GM23338 (cell line): Measurements from ENCODE around the gene SUMO4. TPM values are rescaled to one million over a fixed set of nuclear protein-coding genes. Genes with fewer than 3 reads are reported as not detected.

Experiments
- ATAC-seq: fragments of 200-7000 bp; cut with Tn5 transposase; 3 replicates; pipeline ENCODE4 v1.9.1; 2020
- DNase-seq: peaks from one replicate; pipeline ENCODE4 v3.0.0-alpha.2; 2015; ENCODE audit warnings: low spot score
- H2AFZ ChIP-seq: fragments of 200-600 bp; sonication (generic); 2 replicates; pipeline ENCODE4 v1.8.0; 2016; ENCODE audit warnings: antibody characterized with exemption, mild to moderate bottlenecking, moderate library complexity
- H3F3A ChIP-seq: fragments of 200-600 bp; sonication (generic); replicated peaks from 2 replicates; pipeline ENCODE4 v1.8.0; 2017; ENCODE audit warnings: antibody characterized with exemption, mixed run types, low read depth
- H3K27ac ChIP-seq: fragments of 200-600 bp; sonication (generic); 2 replicates; pipeline ENCODE4 v1.6.1; 2016; ENCODE audit warnings: low read depth
- H3K27me3 ChIP-seq: fragments of 200-600 bp; sonication (generic); 2 replicates; pipeline ENCODE4 v1.8.0; 2016; ENCODE audit warnings: mild to moderate bottlenecking, mixed run types, moderate library complexity; ENCODE audit not compliant: insufficient read depth
- H3K36me3 ChIP-seq: fragments of 200-600 bp; sonication (generic); 2 replicates; pipeline ENCODE4 v1.8.0; 2016; ENCODE audit warnings: mild to moderate bottlenecking; ENCODE audit not compliant: insufficient read depth
- H3K4me1 ChIP-seq: fragments of 200-600 bp; sonication (generic); 2 replicates; pipeline ENCODE4 v1.8.0; 2016; ENCODE audit warnings: mild to moderate bottlenecking, moderate library complexity; ENCODE audit not compliant: insufficient read depth
- H3K4me2 ChIP-seq: fragments of 200-600 bp; sonication (generic); 2 replicates; pipeline ENCODE4 v1.7.1; 2017; ENCODE audit warnings: mixed run types
- H3K4me3 ChIP-seq: fragments of 200-600 bp; sonication (generic); 2 replicates; pipeline ENCODE4 v1.6.1; 2016; ENCODE audit warnings: mixed run types
- H3K79me2 ChIP-seq: fragments of 200-600 bp; sonication (generic); replicated peaks from 2 replicates; pipeline ENCODE4 v1.8.0; 2017; ENCODE audit warnings: mild to moderate bottlenecking; ENCODE audit not compliant: insufficient read depth
- H3K9me2 ChIP-seq: fragments of 200-600 bp; sonication (generic); 2 replicates; pipeline ENCODE4 v1.8.0; 2017; ENCODE audit not compliant: insufficient read depth
- H4K20me1 ChIP-seq: fragments of 200-600 bp; sonication (generic); replicated peaks from 2 replicates; pipeline ENCODE4 v1.8.0; 2017; ENCODE audit warnings: mild to moderate bottlenecking; ENCODE audit not compliant: insufficient read depth
- H3K27ac Mint-ChIP-seq: 2 replicates; pipeline ENCODE4 v1.8.0; 2020; ENCODE audit warnings: inconsistent platforms, mild to moderate bottlenecking, moderate library complexity, mixed read lengths
- H3K27me3 Mint-ChIP-seq: 3 replicates; pipeline ENCODE4 v1.8.0; 2022; ENCODE audit warnings: low read depth, mild to moderate bottlenecking, moderate library complexity, mixed read lengths, inconsistent platforms; ENCODE audit not compliant: insufficient read depth, poor library complexity
- H3K36me3 Mint-ChIP-seq: 3 replicates; pipeline ENCODE4 v1.8.0; 2021; ENCODE audit warnings: low read depth, mild to moderate bottlenecking, inconsistent platforms, moderate library complexity, mixed read lengths
- H3K4me1 Mint-ChIP-seq: 3 replicates; pipeline ENCODE4 v1.8.0; 2020; ENCODE audit warnings: mild to moderate bottlenecking, inconsistent platforms, mixed read lengths
- H3K4me3 Mint-ChIP-seq: 3 replicates; pipeline ENCODE4 v1.8.0; 2021; ENCODE audit warnings: moderate library complexity, mild to moderate bottlenecking, inconsistent platforms, mixed read lengths
- H3K9me3 Mint-ChIP-seq: 3 replicates; pipeline ENCODE4 v1.8.0; 2020; ENCODE audit warnings: moderate library complexity, mild to moderate bottlenecking, inconsistent platforms, mixed read lengths
- CREB1 ChIP-seq: fragments of 250-450 bp; sonication (Bioruptor Pico); IDR thresholded peaks from 2 replicates; pipeline ENCODE4 v1.5.0; 2020; ENCODE audit warnings: low read depth, mild to moderate bottlenecking, moderate library complexity
- CTCF ChIP-seq, 2 experiments: fragments of 200-600 bp in 1 of 2; sonication (generic) in 1 of 2; conservative IDR thresholded peaks; 2 replicates each; pipeline versions ENCODE4 v1.5.1 to v1.6.1; 2016 to 2017; ENCODE audit warnings: antibody characterized with exemption in 2 of 2, low read depth in 2 of 2, mild to moderate bottlenecking in 2 of 2, moderate library complexity in 1 of 2
- EZH2 ChIP-seq: fragments of 200-600 bp; sonication (generic); IDR thresholded peaks from one replicate; pipeline ENCODE4 v1.8.0; 2017; ENCODE audit warnings: antibody characterized with exemption, mild to moderate bottlenecking, low read depth; ENCODE audit not compliant: unreplicated experiment
- EZH2phosphoT487 ChIP-seq: fragments of 200-600 bp; sonication (generic); IDR thresholded peaks from one replicate; pipeline ENCODE4 v1.8.1; 2018; ENCODE audit warnings: antibody characterized with exemption; ENCODE audit not compliant: unreplicated experiment
- JUNB ChIP-seq: IDR thresholded peaks from one replicate; pipeline ENCODE4 v1.6.1; 2016; ENCODE audit warnings: antibody characterized with exemption; ENCODE audit not compliant: unreplicated experiment
- NANOG ChIP-seq: IDR thresholded peaks from 2 replicates; pipeline ENCODE4 v1.6.1; 2016; ENCODE audit warnings: antibody characterized with exemption, borderline replicate concordance
- POLR2AphosphoS5 ChIP-seq: IDR thresholded peaks from 2 replicates; pipeline ENCODE4 v1.6.1; 2016; ENCODE audit warnings: antibody characterized with exemption, low read depth
- REST ChIP-seq: IDR thresholded peaks from one replicate; pipeline ENCODE4 v1.6.1; 2018; ENCODE audit warnings: antibody characterized with exemption; ENCODE audit not compliant: unreplicated experiment
- STAT1 ChIP-seq: IDR thresholded peaks from one replicate; pipeline ENCODE4 v1.6.1; 2016; ENCODE audit warnings: antibody characterized with exemption; ENCODE audit not compliant: unreplicated experiment
- ZNF114 ChIP-seq: fragments of 250-450 bp; sonication (Bioruptor Pico); IDR thresholded peaks from 2 replicates; pipeline ENCODE4 v1.5.0; 2020; ENCODE audit warnings: mild to moderate bottlenecking, moderate library complexity
- polyA plus RNA-seq: library from polyadenylated mRNA; unstranded; fragments of >200 nt; fragmentation: Nextera tagmentation; extraction: Ambion mirVana; gene quantifications from 2 replicates; pipeline ENCODE4 v1.2.1, GENCODE V29; 2016
- total RNA-seq: library from RNA; depleted of rRNA; stranded (reverse); fragments of >200 nt; shearing (Covaris generic); gene quantifications from 2 replicates; pipeline ENCODE4 v1.2.3, GENCODE V29; 2014
- TF ChIP-seq, protein P1 (sequence below): IDR thresholded peaks from 2 replicates; pipeline ENCODE4 v1.6.1; 2016; ENCODE audit warnings: antibody characterized with exemption
- TF ChIP-seq, protein P2 (sequence below): fragments of 250-450 bp; sonication (Bioruptor Pico); IDR thresholded peaks from 2 replicates; pipeline ENCODE4 v1.5.0; 2020; ENCODE audit warnings: mild to moderate bottlenecking, moderate library complexity

The SUMO4 gene
- total and polyA plus RNA-seq, 2 experiments from 2014 or later = 1.9 to 2.1 TPM

GRCh38 chr6:149356081-149356750 lies 43.8 kb upstream of the SUMO4 start:
- Histone ChIP-seq H3K27ac (peak overlapping the region; percentile 14; the same call in 1 of the 2 replicates), H3K36me3 (no peaks in the 10 kb centered on the region), H3K4me3 (no peak overlapping the region), H3K9me2 (no peaks in the 10 kb centered on the region), H3K4me2 (no peak overlapping the region), H3K4me1 (peaks cover 21% of the 10 kb centered on the region), H3K27me3 (no peaks in the 10 kb centered on the region), H2AFZ (no peak overlapping the region), H3F3A (no peaks in the 10 kb centered on the region), H4K20me1 (peaks cover 24% of the 10 kb centered on the region), H3K79me2 (peaks cover 100% of the 10 kb centered on the region)
- Mint-ChIP-seq H3K4me3 (no peak overlapping the region), H3K27me3 (no peaks in the 10 kb centered on the region), H3K4me1 (peaks cover 20% of the 10 kb centered on the region), H3K36me3 (peaks cover 4% of the 10 kb centered on the region; the same call in 2 of the 3 replicates), H3K9me3 (no peaks in the 10 kb centered on the region), H3K27ac (no peak overlapping the region)
- ATAC-seq (no peak; the same call in 2 of the 3 replicates), DNase-seq (no peak)
- TF ChIP-seq CTCF (conservative IDR thresholded peaks at IDR 0.05; ENCODE audit: low read depth in 2 of 2) (no peak), ZNF114 (CRISPR knock-in tag) (no peak), CREB1 (CRISPR knock-in tag) (no peak), JUNB (no peak), EZH2phosphoT487 (no peak), POLR2AphosphoS5 (no peak), STAT1 (no peak), EZH2 (no peak), NANOG (no peak), REST (no peak)
- TF ChIP-seq, protein P1, sequence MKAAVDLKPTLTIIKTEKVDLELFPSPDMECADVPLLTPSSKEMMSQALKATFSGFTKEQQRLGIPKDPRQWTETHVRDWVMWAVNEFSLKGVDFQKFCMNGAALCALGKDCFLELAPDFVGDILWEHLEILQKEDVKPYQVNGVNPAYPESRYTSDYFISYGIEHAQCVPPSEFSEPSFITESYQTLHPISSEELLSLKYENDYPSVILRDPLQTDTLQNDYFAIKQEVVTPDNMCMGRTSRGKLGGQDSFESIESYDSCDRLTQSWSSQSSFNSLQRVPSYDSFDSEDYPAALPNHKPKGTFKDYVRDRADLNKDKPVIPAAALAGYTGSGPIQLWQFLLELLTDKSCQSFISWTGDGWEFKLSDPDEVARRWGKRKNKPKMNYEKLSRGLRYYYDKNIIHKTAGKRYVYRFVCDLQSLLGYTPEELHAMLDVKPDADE = no peak
- TF ChIP-seq, protein P2, sequence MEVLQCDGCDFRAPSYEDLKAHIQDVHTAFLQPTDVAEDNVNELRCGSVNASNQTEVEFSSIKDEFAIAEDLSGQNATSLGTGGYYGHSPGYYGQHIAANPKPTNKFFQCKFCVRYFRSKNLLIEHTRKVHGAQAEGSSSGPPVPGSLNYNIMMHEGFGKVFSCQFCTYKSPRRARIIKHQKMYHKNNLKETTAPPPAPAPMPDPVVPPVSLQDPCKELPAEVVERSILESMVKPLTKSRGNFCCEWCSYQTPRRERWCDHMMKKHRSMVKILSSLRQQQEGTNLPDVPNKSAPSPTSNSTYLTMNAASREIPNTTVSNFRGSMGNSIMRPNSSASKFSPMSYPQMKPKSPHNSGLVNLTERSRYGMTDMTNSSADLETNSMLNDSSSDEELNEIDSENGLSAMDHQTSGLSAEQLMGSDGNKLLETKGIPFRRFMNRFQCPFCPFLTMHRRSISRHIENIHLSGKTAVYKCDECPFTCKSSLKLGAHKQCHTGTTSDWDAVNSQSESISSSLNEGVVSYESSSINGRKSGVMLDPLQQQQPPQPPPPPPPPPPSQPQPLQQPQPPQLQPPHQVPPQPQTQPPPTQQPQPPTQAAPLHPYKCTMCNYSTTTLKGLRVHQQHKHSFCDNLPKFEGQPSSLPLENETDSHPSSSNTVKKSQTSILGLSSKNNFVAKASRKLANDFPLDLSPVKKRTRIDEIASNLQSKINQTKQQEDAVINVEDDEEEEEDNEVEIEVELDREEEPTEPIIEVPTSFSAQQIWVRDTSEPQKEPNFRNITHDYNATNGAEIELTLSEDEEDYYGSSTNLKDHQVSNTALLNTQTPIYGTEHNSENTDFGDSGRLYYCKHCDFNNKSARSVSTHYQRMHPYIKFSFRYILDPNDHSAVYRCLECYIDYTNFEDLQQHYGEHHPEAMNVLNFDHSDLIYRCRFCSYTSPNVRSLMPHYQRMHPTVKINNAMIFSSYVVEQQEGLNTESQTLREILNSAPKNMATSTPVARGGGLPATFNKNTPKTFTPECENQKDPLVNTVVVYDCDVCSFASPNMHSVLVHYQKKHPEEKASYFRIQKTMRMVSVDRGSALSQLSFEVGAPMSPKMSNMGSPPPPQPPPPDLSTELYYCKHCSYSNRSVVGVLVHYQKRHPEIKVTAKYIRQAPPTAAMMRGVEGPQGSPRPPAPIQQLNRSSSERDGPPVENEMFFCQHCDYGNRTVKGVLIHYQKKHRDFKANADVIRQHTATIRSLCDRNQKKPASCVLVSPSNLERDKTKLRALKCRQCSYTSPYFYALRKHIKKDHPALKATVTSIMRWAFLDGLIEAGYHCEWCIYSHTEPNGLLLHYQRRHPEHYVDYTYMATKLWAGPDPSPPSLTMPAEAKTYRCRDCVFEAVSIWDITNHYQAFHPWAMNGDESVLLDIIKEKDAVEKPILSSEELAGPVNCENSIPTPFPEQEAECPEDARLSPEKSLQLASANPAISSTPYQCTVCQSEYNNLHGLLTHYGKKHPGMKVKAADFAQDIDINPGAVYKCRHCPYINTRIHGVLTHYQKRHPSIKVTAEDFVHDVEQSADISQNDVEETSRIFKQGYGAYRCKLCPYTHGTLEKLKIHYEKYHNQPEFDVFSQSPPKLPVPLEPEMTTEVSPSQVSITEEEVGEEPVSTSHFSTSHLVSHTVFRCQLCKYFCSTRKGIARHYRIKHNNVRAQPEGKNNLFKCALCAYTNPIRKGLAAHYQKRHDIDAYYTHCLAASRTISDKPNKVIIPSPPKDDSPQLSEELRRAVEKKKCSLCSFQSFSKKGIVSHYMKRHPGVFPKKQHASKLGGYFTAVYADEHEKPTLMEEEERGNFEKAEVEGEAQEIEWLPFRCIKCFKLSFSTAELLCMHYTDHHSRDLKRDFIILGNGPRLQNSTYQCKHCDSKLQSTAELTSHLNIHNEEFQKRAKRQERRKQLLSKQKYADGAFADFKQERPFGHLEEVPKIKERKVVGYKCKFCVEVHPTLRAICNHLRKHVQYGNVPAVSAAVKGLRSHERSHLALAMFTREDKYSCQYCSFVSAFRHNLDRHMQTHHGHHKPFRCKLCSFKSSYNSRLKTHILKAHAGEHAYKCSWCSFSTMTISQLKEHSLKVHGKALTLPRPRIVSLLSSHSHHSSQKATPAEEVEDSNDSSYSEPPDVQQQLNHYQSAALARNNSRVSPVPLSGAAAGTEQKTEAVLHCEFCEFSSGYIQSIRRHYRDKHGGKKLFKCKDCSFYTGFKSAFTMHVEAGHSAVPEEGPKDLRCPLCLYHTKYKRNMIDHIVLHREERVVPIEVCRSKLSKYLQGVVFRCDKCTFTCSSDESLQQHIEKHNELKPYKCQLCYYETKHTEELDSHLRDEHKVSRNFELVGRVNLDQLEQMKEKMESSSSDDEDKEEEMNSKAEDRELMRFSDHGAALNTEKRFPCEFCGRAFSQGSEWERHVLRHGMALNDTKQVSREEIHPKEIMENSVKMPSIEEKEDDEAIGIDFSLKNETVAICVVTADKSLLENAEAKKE (CRISPR knock-in tag) = no peak
